ENCODE data around the gene IGSF23. TPM values are rescaled to one million over a fixed set of nuclear protein-coding genes. Genes with fewer than 3 reads are reported as not detected.

The IGSF23 gene
- total and polyA plus RNA-seq, 2 of the 13 experiments (the other 11 are each of a cell fraction or from before 2014, with no cell fraction given): 2.3 to 8.8 TPM

DNA sequence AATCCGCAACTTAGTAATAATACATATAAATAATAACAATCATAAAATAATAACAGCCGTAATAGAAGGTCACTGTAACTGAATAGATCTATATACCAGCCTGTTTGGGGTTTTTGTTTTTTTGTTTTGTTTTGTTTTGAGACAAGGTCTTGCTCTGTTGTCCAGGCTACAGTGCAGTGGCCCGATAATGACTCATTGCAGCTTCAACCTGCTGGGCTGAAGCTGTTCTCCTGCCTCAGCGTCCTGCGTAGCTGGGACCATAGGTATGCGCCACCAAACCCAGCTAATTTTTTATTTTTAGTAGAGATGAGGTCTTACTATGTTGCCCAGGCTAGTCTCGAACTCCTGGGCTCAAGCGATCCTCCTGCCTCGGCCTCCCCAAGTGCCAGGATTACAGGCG, 950 bp downstream of the IGSF23 start (continued):
- TF ChIP-seq MED8 (CRISPR knock-in tag; IDR thresholded peaks at IDR 0.05; ENCODE audit: insufficient replicate concordance): no peak
- no peak for TF ChIP-seq ZKSCAN8 (CRISPR knock-in tag; IDR thresholded peaks at IDR 0.05; ENCODE audit: borderline replicate concordance)
- TF ChIP-seq, protein P1, sequence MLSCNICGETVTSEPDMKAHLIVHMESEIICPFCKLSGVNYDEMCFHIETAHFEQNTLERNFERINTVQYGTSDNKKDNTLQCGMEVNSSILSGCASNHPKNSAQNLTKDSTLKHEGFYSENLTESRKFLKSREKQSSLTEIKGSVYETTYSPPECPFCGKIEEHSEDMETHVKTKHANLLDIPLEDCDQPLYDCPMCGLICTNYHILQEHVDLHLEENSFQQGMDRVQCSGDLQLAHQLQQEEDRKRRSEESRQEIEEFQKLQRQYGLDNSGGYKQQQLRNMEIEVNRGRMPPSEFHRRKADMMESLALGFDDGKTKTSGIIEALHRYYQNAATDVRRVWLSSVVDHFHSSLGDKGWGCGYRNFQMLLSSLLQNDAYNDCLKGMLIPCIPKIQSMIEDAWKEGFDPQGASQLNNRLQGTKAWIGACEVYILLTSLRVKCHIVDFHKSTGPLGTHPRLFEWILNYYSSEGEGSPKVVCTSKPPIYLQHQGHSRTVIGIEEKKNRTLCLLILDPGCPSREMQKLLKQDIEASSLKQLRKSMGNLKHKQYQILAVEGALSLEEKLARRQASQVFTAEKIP (CRISPR knock-in tag; IDR thresholded peaks at IDR 0.05; ENCODE audit: borderline replicate concordance): no peak
- TF ChIP-seq RCOR2 (CRISPR knock-in tag; IDR thresholded peaks at IDR 0.05): no peak
- no peak for TF ChIP-seq RBFOX2 (IDR thresholded peaks at IDR 0.05; ENCODE audit: low read depth, low read length)
- TF ChIP-seq DNMT1 (CRISPR knock-in tag; IDR thresholded peaks at IDR 0.05): no peak
- TF ChIP-seq HNF1B (CRISPR knock-in tag; IDR thresholded peaks at IDR 0.05): no peak
- 0 out of 2 replicates have a peak, but pooled peaks have one; percentile 6 for TF ChIP-seq RFX1 (IDR thresholded peaks at IDR 0.05)

DNA sequence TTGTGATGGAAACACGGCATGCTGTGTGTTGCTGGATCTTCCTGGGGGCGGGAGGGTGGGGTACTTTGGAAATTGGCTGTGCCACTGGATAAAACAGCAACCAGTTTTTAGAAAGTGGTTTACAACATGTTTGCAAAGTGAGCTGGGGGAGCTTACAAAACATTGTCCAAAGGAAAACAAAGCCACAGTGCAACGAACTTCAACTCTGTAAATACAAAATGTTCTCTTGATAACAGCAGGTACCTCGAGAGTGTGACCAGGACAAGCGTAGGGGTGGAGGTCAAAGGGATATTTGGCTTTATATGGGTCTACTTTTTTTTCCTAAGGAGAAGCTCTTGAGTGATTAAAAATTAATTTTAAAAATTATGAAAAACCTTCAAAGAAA, 2.5 kb downstream of the IGSF23 start:
- H3K4me3 ChIP-seq (replicated peaks in 1 of 3; ENCODE audit: insufficient read depth in 1 of 3, low read depth in 2 of 3, low read length in 3 of 3): peak overlapping the region; percentile 3 to 79 (median 33); a peak in 4 of 6 replicates
- intact Hi-C loops (cut with micrococcal nuclease; ENCODE audit: unreplicated experiment) (no loop called here), in situ Hi-C loops (cut with HindIII; ENCODE audit: extremely low pct_ligation_motif_present, low pct_unique_long_range_greater_than_20kb) (no loop called here)
- no peaks in the 10 kb centered on the region for H3K9me3 ChIP-seq (ENCODE audit: low read length)
- no TSS peak for BruUV-seq (replicated peaks)
- H3K36me3 ChIP-seq (replicated peaks in 1 of 2; ENCODE audit: control insufficient read depth in 1 of 2, insufficient read depth in 2 of 2, low read length in 2 of 2): peaks cover 2 to 4% of the 10 kb centered on the region in 2 experiments; a peak in 3 of 5 replicates
- peak; percentile 48 for ATAC-seq
- ChIA-PET POLR2A (interaction anchor here (0.7 to 6.0 kb wide), 22 partner anchors 9 to 230 kb away, joined by 3 to 87 read pairs (median 6); partner anchors contain the start of genes NECTIN2 and PVR), CTCF (ENCODE audit: low intra/inter-chr PET ratio, low total read pairs) (no interaction called here)
- peak; percentile 75 for FAIRE-seq
- H3K79me2 ChIP-seq (ENCODE audit: insufficient read depth, low read length): peaks cover 9% of the 10 kb centered on the region
- peak overlapping the region; percentile 71 for H3K4me2 ChIP-seq (ENCODE audit: low read depth, low read length)
- H3K27me3 ChIP-seq (ENCODE audit: control insufficient read depth in 1 of 2, insufficient read depth in 2 of 2, low read length in 2 of 2): no peaks in the 10 kb centered on the region; a peak in 1 of 5 replicates
- H3K27ac ChIP-seq (ENCODE audit: extremely low read length, insufficient read depth, low read length): peak overlapping the region; percentile 92
- peaks cover 70% of the 10 kb centered on the region for H3K4me1 ChIP-seq (ENCODE audit: insufficient read depth, low read length)
- 5% methylated on average over 5 of the region's 5 CpGs for WGBS (ENCODE audit: low lambda C conversion rate)
- peak overlapping the region; percentile 58; the same call in 1 of the 2 replicates for H3K9ac ChIP-seq (ENCODE audit: insufficient read depth, low read depth, low read length)
- DNase-seq (ENCODE audit: low spot score): peak; percentile 78
- H2AFZ ChIP-seq (ENCODE audit: low read length): no peak overlapping the region
- H4K20me1 ChIP-seq (ENCODE audit: insufficient read depth, low read length): no peaks in the 10 kb centered on the region
- TF ChIP-seq, protein P2, sequence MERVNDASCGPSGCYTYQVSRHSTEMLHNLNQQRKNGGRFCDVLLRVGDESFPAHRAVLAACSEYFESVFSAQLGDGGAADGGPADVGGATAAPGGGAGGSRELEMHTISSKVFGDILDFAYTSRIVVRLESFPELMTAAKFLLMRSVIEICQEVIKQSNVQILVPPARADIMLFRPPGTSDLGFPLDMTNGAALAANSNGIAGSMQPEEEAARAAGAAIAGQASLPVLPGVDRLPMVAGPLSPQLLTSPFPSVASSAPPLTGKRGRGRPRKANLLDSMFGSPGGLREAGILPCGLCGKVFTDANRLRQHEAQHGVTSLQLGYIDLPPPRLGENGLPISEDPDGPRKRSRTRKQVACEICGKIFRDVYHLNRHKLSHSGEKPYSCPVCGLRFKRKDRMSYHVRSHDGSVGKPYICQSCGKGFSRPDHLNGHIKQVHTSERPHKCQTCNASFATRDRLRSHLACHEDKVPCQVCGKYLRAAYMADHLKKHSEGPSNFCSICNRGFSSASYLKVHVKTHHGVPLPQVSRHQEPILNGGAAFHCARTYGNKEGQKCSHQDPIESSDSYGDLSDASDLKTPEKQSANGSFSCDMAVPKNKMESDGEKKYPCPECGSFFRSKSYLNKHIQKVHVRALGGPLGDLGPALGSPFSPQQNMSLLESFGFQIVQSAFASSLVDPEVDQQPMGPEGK (CRISPR knock-in tag; IDR thresholded peaks at IDR 0.05): peak; percentile 61; the same call in 1 of the 2 replicates
- TF ChIP-seq ZC3H4 (CRISPR knock-in tag; IDR thresholded peaks at IDR 0.05; ENCODE audit: borderline replicate concordance) (no peak), HMGA1 (CRISPR knock-in tag; conservative IDR thresholded peaks at IDR 0.05) (no peak), PHF21A (CRISPR knock-in tag; IDR thresholded peaks at IDR 0.05) (peak; percentile 11; the same call in 1 of the 2 replicates), CENPX (CRISPR knock-in tag; IDR thresholded peaks at IDR 0.05) (no peak), YY1 (IDR thresholded peaks at IDR 0.05; ENCODE audit: insufficient read depth, insufficient replicate concordance, low read depth, low read length) (no peak), HES4 (CRISPR knock-in tag; IDR thresholded peaks at IDR 0.05; ENCODE audit: borderline replicate concordance) (no peak), ZNF772 (CRISPR knock-in tag; IDR thresholded peaks at IDR 0.05) (no peak), NR2F2 (IDR thresholded peaks at IDR 0.05; ENCODE audit: borderline replicate concordance, low read depth) (peak; percentile 61; the same call in 1 of the 2 replicates), MED13 (CRISPR knock-in tag; IDR thresholded peaks at IDR 0.05) (no peak), CAMTA2 (CRISPR knock-in tag; IDR thresholded peaks at IDR 0.05; ENCODE audit: borderline replicate concordance) (no peak), TCF7L2 (IDR thresholded peaks at IDR 0.05; ENCODE audit: low read depth, low read length) (no peak)
